GM12892 (cell line): Measurements from ENCODE around the gene CDC73.

Experiments
- POLR2A ChIP-seq: IDR thresholded peaks from 2 replicates; pipeline ENCODE4 v1.6.1; 2011; ENCODE audit warnings: low read depth, low read length, control low read depth
- POLR2AphosphoS5 ChIP-seq: IDR thresholded peaks from 2 replicates; pipeline ENCODE4 v1.6.1; 2011; ENCODE audit warnings: low read depth, low read length, control low read depth
- TAF1 ChIP-seq: IDR thresholded peaks from 2 replicates; pipeline ENCODE4 v1.6.1; 2011; ENCODE audit warnings: low read depth, mild to moderate bottlenecking, control low read depth, low read length, borderline replicate concordance

GRCh38 chr1:193240609-193241008 is 118.8 kb downstream of the CDC73 start:
- TF ChIP-seq POLR2A, result no peak
- no peak for TF ChIP-seq POLR2AphosphoS5
- no peak for TF ChIP-seq TAF1
